HepG2 (cell line): Measurements from ENCODE around the gene CNPY4. TPM values are rescaled to one million over a fixed set of nuclear protein-coding genes. Genes with fewer than 3 reads are reported as not detected.
A peak's percentile ranks its signal among the peaks of the same experiment; 100 is the strongest.

Experiments used
- FOXK1 ChIP-seq: sonication (generic); formaldehyde crosslinking; IDR thresholded peaks from 2 replicates; pipeline ENCODE4 v1.4.0; 2020; ENCODE audit warnings: low read depth, missing genetic modification reagents, borderline replicate concordance
- GABPA ChIP-seq, 2 experiments: IDR thresholded peaks; 2 replicates each; pipeline ENCODE4 v1.6.1; 2011 to 2016; ENCODE audit warnings: low read depth in 2 of 2, low read length in 1 of 2, missing biosample characterization in 1 of 2, missing genetic modification characterization in 1 of 2
- GZF1 ChIP-seq: sonication (generic); formaldehyde crosslinking; IDR thresholded peaks from 2 replicates; pipeline ENCODE4 v1.5.1; 2020; ENCODE audit warnings: mild to moderate bottlenecking, missing genetic modification reagents
- ISL2 ChIP-seq: sonication (generic); formaldehyde crosslinking; IDR thresholded peaks from 2 replicates; pipeline ENCODE4 v1.5.0; 2020; ENCODE audit warnings: missing genetic modification reagents
- PRMT3 ChIP-seq: sonication (generic); formaldehyde crosslinking; IDR thresholded peaks from 2 replicates; pipeline ENCODE4 v1.8.1; 2022; ENCODE audit warnings: low read depth, mild to moderate bottlenecking, moderate library complexity, missing genetic modification reagents, borderline replicate concordance
- RAD21 ChIP-seq: fragments of 450-650 bp; formaldehyde crosslinking; IDR thresholded peaks from 2 replicates; pipeline ENCODE4 v1.5.0; 2020; ENCODE audit warnings: mild to moderate bottlenecking
- RNF219 ChIP-seq: sonication (generic); formaldehyde crosslinking; IDR thresholded peaks from 2 replicates; pipeline ENCODE4 v1.5.0; 2020; ENCODE audit warnings: mild to moderate bottlenecking, missing genetic modification reagents
- THRA ChIP-seq: sonication (generic); formaldehyde crosslinking; IDR thresholded peaks from 2 replicates; pipeline ENCODE4 v1.4.0; 2020; ENCODE audit warnings: missing genetic modification reagents, borderline replicate concordance
- ZHX2 ChIP-seq, 2 experiments: sonication (generic) in 1 of 2; formaldehyde crosslinking in 1 of 2; IDR thresholded peaks; 2 replicates each; pipeline versions ENCODE4 v1.6.1 to v1.9.0; 2014 to 2022; ENCODE audit warnings: antibody characterized with exemption in 1 of 2, borderline replicate concordance in 1 of 2, inconsistent platforms in 1 of 2, low read depth in 1 of 2, missing genetic modification reagents in 1 of 2
- ZMYM4 ChIP-seq: sonication (generic); formaldehyde crosslinking; IDR thresholded peaks from 2 replicates; pipeline ENCODE4 v1.8.1; 2023; ENCODE audit warnings: mild to moderate bottlenecking, missing genetic modification reagents
- ZNF205 ChIP-seq: IDR thresholded peaks from 2 replicates; pipeline ENCODE4 v1.6.1; 2018; ENCODE audit warnings: missing biosample characterization, missing genetic modification reagents
- ZNF276 ChIP-seq: sonication (generic); formaldehyde crosslinking; IDR thresholded peaks from 2 replicates; pipeline ENCODE4 v1.4.0; 2020; ENCODE audit warnings: mild to moderate bottlenecking, low read depth, missing genetic modification reagents
- ZNF546 ChIP-seq: sonication (generic); formaldehyde crosslinking; conservative IDR thresholded peaks from 2 replicates; pipeline ENCODE4 v1.8.1; 2023; ENCODE audit warnings: mild to moderate bottlenecking, missing genetic modification reagents
- ZNF589 ChIP-seq: sonication (generic); formaldehyde crosslinking; conservative IDR thresholded peaks from 2 replicates; pipeline ENCODE4 v1.8.0; 2022; ENCODE audit warnings: mild to moderate bottlenecking, moderate library complexity, missing genetic modification reagents
- ZNF644 ChIP-seq: IDR thresholded peaks from 2 replicates; pipeline ENCODE4 v1.6.1; 2016; ENCODE audit warnings: low read depth
- polyA plus RNA-seq, 8 experiments: library from polyadenylated mRNA; depleted of rRNA in 3 of 8; stranded (reverse) in 7 of 8; unstranded in 1 of 8; fragments of >200 nt; fragmentation: Illumina TruSeq in 4 of 8; extraction: Trizol in 4 of 8; gene quantifications; 2 replicates each; pipeline versions ENCODE4 v1.2.1 to v1.2.3, GENCODE V29; 2011 to 2016; ENCODE audit warnings: low read depth in 4 of 8, missing spikeins in 1 of 8, mixed read lengths in 1 of 8; ENCODE audit not compliant: insufficient read depth in 1 of 8
- total RNA-seq, 5 experiments: library from RNA; depleted of rRNA; stranded (reverse); fragments of >200 nt; fragmentation: Illumina TruSeq; extraction: Trizol; gene quantifications; 2 replicates each; pipeline ENCODE4 v1.2.3, GENCODE V29; 2016; ENCODE audit warnings: low read depth in 1 of 5

The CNPY4 gene
- total and polyA plus RNA-seq, 2 of the 13 experiments (the other 11 are each of a cell fraction or from before 2014, with no cell fraction given): 6.2 to 12.7 TPM

- TF ChIP-seq ZHX2 (IDR thresholded peaks at IDR 0.05; ENCODE audit: low read depth) (no peak; the same call in 1 of the 2 replicates), ZHX2 (CRISPR knock-in tag; IDR thresholded peaks at IDR 0.05; ENCODE audit: borderline replicate concordance) (0 out of 2 replicates have a peak, but pooled peaks have one; percentile 91), ZMYM4 (peak; percentile 79), RAD21 (peak; percentile 50; the same call in 1 of the 2 replicates), GABPA (IDR thresholded peaks at IDR 0.05; ENCODE audit: low read depth, low read length) (peak; percentile 44), GABPA (CRISPR knock-in tag; IDR thresholded peaks at IDR 0.05; ENCODE audit: low read depth) (no peak), THRA (CRISPR knock-in tag) (peak; percentile 53; the same call in 1 of the 2 replicates), ZNF589 (CRISPR knock-in tag) (peak; percentile 95; the same call in 1 of the 2 replicates), PRMT3 (peak; percentile 89; the same call in 1 of the 2 replicates), ZNF205 (peak; percentile 89), RNF219 (CRISPR knock-in tag) (no peak), ZNF546 (CRISPR knock-in tag) (peak; percentile 98), GZF1 (CRISPR knock-in tag) (peak; percentile 90; the same call in 1 of the 2 replicates), ZNF276 (CRISPR knock-in tag) (peak; percentile 87; the same call in 1 of the 2 replicates), ZNF644 (no peak), ISL2 (peak; percentile 57), FOXK1 (peak; percentile 75; the same call in 1 of the 2 replicates)
Observed at GRCh38 chr7:100088621-100089457, 30.6 kb upstream of the CNPY4 start, which contains the start of gene COPS6 (continued).
